ENCODE data around the gene STAT3.

DNA sequence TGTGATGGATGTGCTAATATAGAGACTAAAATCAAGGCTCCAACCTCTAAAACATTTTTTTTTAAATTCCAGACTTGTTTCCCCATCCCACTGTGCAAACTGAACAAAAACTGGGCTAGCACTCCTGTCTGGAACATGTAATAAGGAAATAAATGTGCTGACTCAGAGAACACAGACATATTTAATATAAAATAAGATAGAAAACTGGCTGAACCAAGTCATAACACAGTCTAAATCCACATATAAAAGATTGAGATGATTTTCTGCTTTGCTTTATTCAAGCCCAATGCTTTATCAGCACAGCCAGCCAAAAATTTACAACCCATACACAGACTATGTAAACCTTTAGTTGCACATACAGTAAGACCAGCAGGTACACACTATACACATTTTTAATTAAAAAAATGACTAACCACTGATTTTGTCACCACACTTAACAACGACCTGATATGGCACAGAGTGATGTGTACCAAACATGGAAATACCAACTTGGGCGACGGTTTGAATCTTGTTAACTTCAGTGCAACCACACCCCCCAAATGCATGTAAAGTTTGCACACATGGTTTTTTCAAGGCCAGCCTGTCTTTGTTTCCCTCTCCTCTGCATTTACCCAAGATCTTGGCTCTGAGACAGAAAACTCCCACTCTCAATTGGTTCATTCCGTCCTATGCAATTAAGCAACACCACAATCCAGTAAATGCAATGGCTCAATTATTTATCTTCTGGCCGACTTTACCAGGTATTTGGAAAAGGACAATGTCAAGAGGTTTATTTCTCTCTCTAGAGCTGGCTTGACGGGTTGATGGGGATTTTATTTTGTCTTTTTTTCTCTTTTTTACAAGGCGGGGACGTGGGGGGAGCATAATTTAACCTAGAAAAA, 1.2 kb downstream of the STAT3 start:
- TF ChIP-seq CTCF (IDR thresholded peaks at IDR 0.05) (no peak), POLR2A (IDR thresholded peaks at IDR 0.05) (no peak)
